ENCODE results near the gene GPSM1.

Gene GPSM1

DNA sequence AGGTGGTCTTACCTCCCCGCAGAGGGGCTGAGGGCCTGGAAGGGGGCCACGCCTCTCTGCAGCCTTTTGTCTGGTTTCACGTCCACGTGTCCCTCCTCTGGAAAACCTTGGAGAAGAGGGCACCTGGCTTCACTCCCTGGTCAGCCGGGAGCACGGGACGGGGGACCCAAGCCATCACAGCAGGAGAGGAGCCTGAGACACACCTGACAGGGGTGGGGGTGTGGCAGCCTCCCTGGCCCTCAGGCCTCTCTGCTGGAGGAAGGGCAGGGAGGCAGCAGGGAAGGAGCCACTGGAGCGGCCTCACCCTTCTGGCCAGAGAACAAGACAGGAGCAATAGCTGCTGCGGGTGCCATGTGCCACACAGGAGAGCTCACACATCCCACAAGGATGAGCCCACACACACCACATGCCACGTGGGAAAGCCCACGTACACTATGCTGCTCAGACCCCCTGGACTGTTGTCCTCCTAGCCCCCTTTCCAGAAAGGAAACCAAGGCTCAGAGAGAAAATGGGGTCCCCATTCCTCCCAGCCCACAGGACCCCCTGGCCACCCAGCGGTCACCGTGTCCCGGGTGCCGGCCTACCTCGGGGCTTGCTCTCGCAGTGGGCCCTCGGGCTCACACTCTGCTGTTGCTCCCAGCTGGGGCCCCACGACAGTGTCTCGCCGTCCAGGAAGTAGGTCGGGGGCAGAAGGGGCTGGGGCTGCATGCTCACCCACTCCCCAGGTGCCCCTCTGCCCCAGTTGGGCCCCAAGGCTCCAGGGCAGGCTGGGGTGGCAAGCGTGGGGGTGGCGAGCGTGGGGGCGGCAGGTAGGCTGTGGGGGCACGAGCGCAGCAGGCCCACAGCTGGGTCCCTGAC is 41.6 kb upstream of the GPSM1 start:
- H3K27ac Mint-ChIP-seq: no peak overlapping the region
- CTCF ChIA-PET: interaction anchor here (1.6 kb wide), 1 partner anchor 115 kb away, joined by 7 read pairs; no protein-coding TSS in a partner anchor
- H3K36me3 Mint-ChIP-seq: no peaks in the 10 kb centered on the region
- H3K9me3 Mint-ChIP-seq: no peaks in the 10 kb centered on the region
- DNase-seq: no peak
- peaks cover 7% of the 10 kb centered on the region for H3K4me1 Mint-ChIP-seq
- H3K4me3 Mint-ChIP-seq: no peak overlapping the region
- H3K27me3 Mint-ChIP-seq: peaks cover 18% of the 10 kb centered on the region

- no peak for DNase-seq
- no peaks in the 10 kb centered on the region for H3K36me3 Mint-ChIP-seq
- CTCF ChIA-PET: interaction anchor here (1.6 kb wide), 1 partner anchor 116 kb away, joined by 7 read pairs; no protein-coding TSS in a partner anchor
- H3K27ac Mint-ChIP-seq: no peak overlapping the region
- no peak overlapping the region for H3K4me3 Mint-ChIP-seq
- peaks cover 7% of the 10 kb centered on the region for H3K4me1 Mint-ChIP-seq
- H3K9me3 Mint-ChIP-seq: no peaks in the 10 kb centered on the region
- H3K27me3 Mint-ChIP-seq: peaks cover 14% of the 10 kb centered on the region
Measured at GRCh38 chr9:136286359-136286986, 40.9 kb upstream of the GPSM1 start.

DNA sequence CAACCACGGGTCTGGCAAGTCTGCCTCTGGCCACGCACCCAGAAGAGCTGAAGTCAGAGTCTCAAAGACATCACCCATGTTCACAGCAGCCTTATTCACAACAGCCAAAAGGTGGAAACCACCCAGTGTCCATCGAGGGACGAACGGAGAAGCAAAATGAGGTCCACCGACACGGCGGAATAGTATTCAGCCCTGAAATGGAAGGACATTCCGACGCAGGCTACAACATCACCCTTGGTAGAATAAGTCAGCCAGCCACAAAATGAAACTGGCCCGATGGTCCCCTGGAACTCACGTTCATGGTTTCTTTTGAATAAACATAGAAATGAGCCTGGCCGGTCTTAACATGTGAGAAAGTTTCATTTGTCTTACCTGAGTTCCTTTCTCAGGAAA is 40.4 kb upstream of the GPSM1 start:
- H3K9me3 Mint-ChIP-seq: no peaks in the 10 kb centered on the region
- H3K4me1 Mint-ChIP-seq: peaks cover 7% of the 10 kb centered on the region
- no peak overlapping the region for H3K4me3 Mint-ChIP-seq
- no peak overlapping the region for H3K27ac Mint-ChIP-seq
- H3K36me3 Mint-ChIP-seq: no peaks in the 10 kb centered on the region
- DNase-seq: no peak
- peaks cover 14% of the 10 kb centered on the region for H3K27me3 Mint-ChIP-seq
- CTCF ChIA-PET: interaction anchor here (1.6 kb wide), 1 partner anchor 116 kb away, joined by 7 read pairs; no protein-coding TSS in a partner anchor

- peaks cover 5% of the 10 kb centered on the region for H3K4me1 Mint-ChIP-seq
- no peak overlapping the region for H3K4me3 Mint-ChIP-seq
- peaks cover 6% of the 10 kb centered on the region for H3K27me3 Mint-ChIP-seq
- CTCF ChIA-PET: no interaction called here
- H3K36me3 Mint-ChIP-seq: no peaks in the 10 kb centered on the region
- DNase-seq: no peak
- H3K27ac Mint-ChIP-seq: no peak overlapping the region
- H3K9me3 Mint-ChIP-seq: no peaks in the 10 kb centered on the region
Measured at GRCh38 chr9:136287960-136288753, 39.2 kb upstream of the GPSM1 start.

GRCh38 chr9:136289651-136290507 is 37.5 kb upstream of the GPSM1 start:
- no peaks in the 10 kb centered on the region for H3K27me3 Mint-ChIP-seq
- H3K4me3 Mint-ChIP-seq: no peak overlapping the region
- CTCF ChIA-PET: no interaction called here
- H3K9me3 Mint-ChIP-seq: no peaks in the 10 kb centered on the region
- no peak overlapping the region for H3K27ac Mint-ChIP-seq
- no peaks in the 10 kb centered on the region for H3K4me1 Mint-ChIP-seq
- DNase-seq: no peak
- no peaks in the 10 kb centered on the region for H3K36me3 Mint-ChIP-seq

DNA sequence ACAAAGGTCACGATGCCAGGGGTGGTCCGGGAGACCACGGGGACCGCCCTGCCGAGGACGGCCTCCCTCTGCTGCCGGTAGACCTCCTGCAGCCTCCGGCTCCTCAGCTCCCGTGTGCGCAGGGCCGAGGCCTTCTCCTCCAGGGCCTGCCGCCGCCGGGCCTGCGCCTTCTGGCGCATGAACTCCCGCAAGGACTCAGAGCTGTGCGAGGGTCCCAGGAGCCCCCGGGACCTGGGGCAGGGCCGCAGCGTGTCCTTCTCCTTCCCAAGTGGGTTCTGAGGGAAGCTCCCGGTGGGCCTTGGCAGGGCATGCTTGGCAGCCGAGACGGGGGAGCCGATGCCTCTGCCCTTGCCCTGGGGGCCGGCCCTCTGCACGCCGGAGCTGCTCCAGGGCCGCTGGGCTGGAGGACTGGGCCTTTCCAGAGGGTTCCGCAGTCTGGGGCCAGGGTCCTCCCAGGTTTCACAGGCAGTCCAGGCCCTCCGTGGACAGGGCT is 36.8 kb upstream of the GPSM1 start:
- CTCF ChIA-PET: no interaction called here

GRCh38 chr9:136291306-136292025 is 35.9 kb upstream of the GPSM1 start:
- no peaks in the 10 kb centered on the region for H3K36me3 Mint-ChIP-seq
- CTCF ChIA-PET: no interaction called here
- no peaks in the 10 kb centered on the region for H3K4me1 Mint-ChIP-seq
- H3K27ac Mint-ChIP-seq: no peak overlapping the region
- no peak for DNase-seq
- H3K4me3 Mint-ChIP-seq: no peak overlapping the region
- H3K27me3 Mint-ChIP-seq: no peaks in the 10 kb centered on the region
- no peaks in the 10 kb centered on the region for H3K9me3 Mint-ChIP-seq

More for the DNA sequence above, 36.8 kb upstream of the GPSM1 start:
- Mint-ChIP-seq H3K27me3 (no peaks in the 10 kb centered on the region), H3K4me1 (no peaks in the 10 kb centered on the region), H3K9me3 (no peaks in the 10 kb centered on the region), H3K27ac (no peak overlapping the region), H3K36me3 (no peaks in the 10 kb centered on the region), H3K4me3 (no peak overlapping the region)
- no peak for DNase-seq

- no peaks in the 10 kb centered on the region for H3K4me1 Mint-ChIP-seq
- no peak overlapping the region for H3K4me3 Mint-ChIP-seq
- H3K27ac Mint-ChIP-seq: no peak overlapping the region
- DNase-seq: no peak
- CTCF ChIA-PET: no interaction called here
- no peaks in the 10 kb centered on the region for H3K36me3 Mint-ChIP-seq
- no peaks in the 10 kb centered on the region for H3K27me3 Mint-ChIP-seq
- no peaks in the 10 kb centered on the region for H3K9me3 Mint-ChIP-seq
Measured at GRCh38 chr9:136292026-136292538, 35.3 kb upstream of the GPSM1 start.

GRCh38 chr9:136292591-136293448 is 34.5 kb upstream of the GPSM1 start:
- no peak overlapping the region for H3K27ac Mint-ChIP-seq
- no peaks in the 10 kb centered on the region for H3K9me3 Mint-ChIP-seq
- DNase-seq: no peak
- H3K4me3 Mint-ChIP-seq: no peak overlapping the region
- CTCF ChIA-PET: no interaction called here
- no peaks in the 10 kb centered on the region for H3K36me3 Mint-ChIP-seq
- H3K27me3 Mint-ChIP-seq: no peaks in the 10 kb centered on the region
- H3K4me1 Mint-ChIP-seq: no peaks in the 10 kb centered on the region

GRCh38 chr9:136293476-136294077 is 33.8 kb upstream of the GPSM1 start:
- Mint-ChIP-seq H3K4me3 (no peak overlapping the region), H3K27me3 (peaks cover 4% of the 10 kb centered on the region), H3K27ac (no peak overlapping the region), H3K36me3 (no peaks in the 10 kb centered on the region), H3K4me1 (no peaks in the 10 kb centered on the region), H3K9me3 (no peaks in the 10 kb centered on the region)
- DNase-seq: no peak
- CTCF ChIA-PET: no interaction called here

DNA sequence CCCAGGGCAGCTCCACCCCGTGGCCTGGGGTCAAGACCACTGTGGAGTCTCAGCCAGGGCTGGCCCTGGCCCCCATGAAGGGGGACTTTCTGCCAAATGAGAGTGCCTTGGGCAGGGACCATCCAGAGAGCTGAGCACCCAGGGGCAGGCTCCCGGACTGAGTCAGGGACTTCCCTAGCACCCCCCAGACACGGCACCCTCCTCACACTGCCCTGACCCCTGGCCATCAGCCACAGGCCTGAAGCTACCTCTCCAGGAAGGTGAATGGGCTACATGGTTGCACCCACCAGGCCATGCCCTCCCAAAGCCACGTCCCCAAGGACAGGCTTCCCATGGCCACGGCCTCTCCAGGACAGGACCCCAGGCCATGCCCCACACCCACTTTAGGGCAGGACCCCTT is 32.9 kb upstream of the GPSM1 start:
- Mint-ChIP-seq H3K27me3 (peaks cover 4% of the 10 kb centered on the region), H3K36me3 (no peaks in the 10 kb centered on the region)

GRCh38 chr9:136295055-136295454 is 32.3 kb upstream of the GPSM1 start:
- no peak overlapping the region for H3K4me3 Mint-ChIP-seq
- H3K27me3 Mint-ChIP-seq: peaks cover 4% of the 10 kb centered on the region
- H3K9me3 Mint-ChIP-seq: no peaks in the 10 kb centered on the region
- CTCF ChIA-PET: no interaction called here
- no peak overlapping the region for H3K27ac Mint-ChIP-seq
- H3K36me3 Mint-ChIP-seq: no peaks in the 10 kb centered on the region
- no peaks in the 10 kb centered on the region for H3K4me1 Mint-ChIP-seq
- no peak for DNase-seq

More for the DNA sequence above, 32.9 kb upstream of the GPSM1 start:
- H3K4me3 Mint-ChIP-seq: no peak overlapping the region
- DNase-seq: no peak
- H3K4me1 Mint-ChIP-seq: no peaks in the 10 kb centered on the region
- H3K9me3 Mint-ChIP-seq: no peaks in the 10 kb centered on the region
- CTCF ChIA-PET: no interaction called here
- H3K27ac Mint-ChIP-seq: no peak overlapping the region

Measured in activated naive CD4-positive, alpha-beta T cell treated with anti-CD3 and anti-CD28 coated beads, Interleukin-2, amount 10 ng/mL, durations not matched to agents 7 days and 5 days (primary cell).